Vagina (tissue), 2 donors: ENCODE data around the gene RABEP2. TPM values are rescaled to one million over a fixed set of nuclear protein-coding genes. Genes with fewer than 3 reads are reported as not detected.

ENCODE experiments used
- DNase-seq, 2 donors: peaks; one replicate each; pipeline ENCODE4 v3.0.0-alpha.2; 2017; ENCODE audit errors: extremely low spot score in 2 of 2
- H3K27ac ChIP-seq: fragments of 200-600 bp; sonication (generic); one replicate; pipeline ENCODE4 v1.5.1; 2019
- H3K27me3 ChIP-seq: fragments of 200-600 bp; sonication (generic); one replicate; pipeline ENCODE4 v1.5.1; 2019
- H3K36me3 ChIP-seq, 2 donors: fragments of 200-600 bp; sonication (generic); one replicate each; pipeline ENCODE4 v1.5.1; 2017 to 2019
- H3K4me1 ChIP-seq: fragments of 200-600 bp; sonication (generic); one replicate; pipeline ENCODE4 v1.5.1; 2019
- H3K4me3 ChIP-seq, 2 donors: fragments of 200-600 bp; sonication (generic); 1 replicate in 1 of 2; 2 replicates in 1 of 2; pipeline ENCODE4 v1.5.1; 2016 to 2019
- H3K9me3 ChIP-seq: fragments of 200-600 bp; sonication (generic); one replicate; pipeline ENCODE4 v1.5.1; 2019
- CTCF ChIP-seq, 3 experiments: fragments of 450-650 bp in 2 of 3; fragments of 200-600 bp in 1 of 3; sonication (generic) in 1 of 3; IDR thresholded peaks; one replicate each; pipeline ENCODE4 v1.5.1; 2017 to 2019; ENCODE audit warnings: antibody characterized with exemption in 3 of 3, mild to moderate bottlenecking in 2 of 3, moderate library complexity in 2 of 3
- POLR2A ChIP-seq, 2 donors: fragments of 450-650 bp; IDR thresholded peaks; one replicate each; pipeline ENCODE4 v1.6.1; 2017; ENCODE audit warnings: antibody characterized with exemption in 2 of 2, mild to moderate bottlenecking in 2 of 2, moderate library complexity in 2 of 2
- POLR2AphosphoS5 ChIP-seq, 2 donors: sonication (generic); formaldehyde crosslinking; IDR thresholded peaks; one replicate each; pipeline ENCODE4 v1.9.0; 2017; ENCODE audit warnings: antibody characterized with exemption in 2 of 2, mild to moderate bottlenecking in 2 of 2, low read depth in 1 of 2; ENCODE audit not compliant: insufficient read depth in 1 of 2
- intact Hi-C: fragments of 100-400 bp; cut with DNase I; formaldehyde crosslinking; loops from one replicate; pipeline ENCODE4 v1.15.1; 2023
- total RNA-seq: library from RNA; depleted of rRNA; stranded (reverse); fragments of >200 nt; gene quantifications from one replicate; pipeline ENCODE4 v1.2.3, GENCODE V29; 2016

Gene RABEP2
- total RNA-seq, 1 donor from 2014 or later, result 44.7 TPM

- no peak for DNase-seq
- H3K36me3 ChIP-seq, result peaks cover 0 to 20% of the 10 kb centered on the region in 2 donors
- H3K4me1 ChIP-seq, result no peaks in the 10 kb centered on the region
- H3K9me3 ChIP-seq, result no peaks in the 10 kb centered on the region
- no peak for TF ChIP-seq POLR2AphosphoS5 (IDR thresholded peaks at IDR 0.05; ENCODE audit: insufficient read depth in 1 of 2, low read depth in 1 of 2)
- no peak for TF ChIP-seq POLR2A (IDR thresholded peaks at IDR 0.05)
- TF ChIP-seq CTCF (IDR thresholded peaks at IDR 0.05), result no peak
- intact Hi-C loops, result no loop called here
- no peaks in the 10 kb centered on the region for H3K27me3 ChIP-seq
- no peak overlapping the region for H3K4me3 ChIP-seq
- H3K27ac ChIP-seq, result no peak overlapping the region
Measured at GRCh38 chr16:28904363-28904762, 20.7 kb downstream of the RABEP2 start.

GRCh38 chr16:28903344-28904042 lies 21.5 kb downstream of the RABEP2 start:
- Histone ChIP-seq H3K27me3 (no peaks in the 10 kb centered on the region), H3K36me3 (peaks cover 0 to 18% of the 10 kb centered on the region in 2 donors), H3K4me1 (no peaks in the 10 kb centered on the region), H3K27ac (no peak overlapping the region), H3K4me3 (no peak overlapping the region), H3K9me3 (no peaks in the 10 kb centered on the region)
- TF ChIP-seq POLR2A (IDR thresholded peaks at IDR 0.05), result no peak
- TF ChIP-seq POLR2AphosphoS5 (IDR thresholded peaks at IDR 0.05; ENCODE audit: insufficient read depth in 1 of 2, low read depth in 1 of 2), result no peak
- TF ChIP-seq CTCF (IDR thresholded peaks at IDR 0.05), result no peak
- intact Hi-C loops, result no loop called here
- no peak for DNase-seq

GRCh38 chr16:28902909-28903308 lies 22.1 kb downstream of the RABEP2 start:
- Histone ChIP-seq H3K27me3 (no peaks in the 10 kb centered on the region), H3K27ac (no peak overlapping the region), H3K36me3 (peaks cover 0 to 12% of the 10 kb centered on the region in 2 donors), H3K4me1 (no peaks in the 10 kb centered on the region), H3K9me3 (no peaks in the 10 kb centered on the region), H3K4me3 (no peak overlapping the region)
- TF ChIP-seq POLR2AphosphoS5 (IDR thresholded peaks at IDR 0.05; ENCODE audit: insufficient read depth in 1 of 2, low read depth in 1 of 2) (no peak), POLR2A (IDR thresholded peaks at IDR 0.05) (no peak)
- no peak for DNase-seq
- intact Hi-C loops, result no loop called here

GRCh38 chr16:28901862-28902261 lies 23.2 kb downstream of the RABEP2 start:
- intact Hi-C loops, result no loop called here
- no peak for DNase-seq
- H3K9me3 ChIP-seq, result no peaks in the 10 kb centered on the region
- no peak overlapping the region for H3K27ac ChIP-seq
- H3K36me3 ChIP-seq, result peaks cover 0 to 6% of the 10 kb centered on the region in 2 donors
- TF ChIP-seq POLR2A (IDR thresholded peaks at IDR 0.05) (no peak), POLR2AphosphoS5 (IDR thresholded peaks at IDR 0.05; ENCODE audit: insufficient read depth in 1 of 2, low read depth in 1 of 2) (no peak), CTCF (IDR thresholded peaks at IDR 0.05) (no peak)
- no peak overlapping the region for H3K4me3 ChIP-seq
- no peaks in the 10 kb centered on the region for H3K27me3 ChIP-seq
- H3K4me1 ChIP-seq, result no peaks in the 10 kb centered on the region

- Histone ChIP-seq H3K36me3 (no peaks in the 10 kb centered on the region), H3K9me3 (no peaks in the 10 kb centered on the region), H3K27ac (no peak overlapping the region), H3K27me3 (no peaks in the 10 kb centered on the region), H3K4me3 (no peak overlapping the region), H3K4me1 (no peaks in the 10 kb centered on the region)
- TF ChIP-seq CTCF (IDR thresholded peaks at IDR 0.05) (no peak), POLR2AphosphoS5 (IDR thresholded peaks at IDR 0.05; ENCODE audit: insufficient read depth in 1 of 2, low read depth in 1 of 2) (no peak), POLR2A (IDR thresholded peaks at IDR 0.05) (no peak)
- intact Hi-C loops, result no loop called here
- DNase-seq, result no peak
Measured at GRCh38 chr16:28900601-28901000, 24.4 kb downstream of the RABEP2 start.
